Peyer's patch (tissue), 4 donors: ENCODE data around the gene ANK2.

Experiments used
- CTCF ChIP-seq, 6 experiments: fragments of 450-650 bp in 4 of 6; fragments of 200-600 bp in 2 of 6; sonication (generic) in 1 of 6; IDR thresholded peaks; one replicate each; pipeline ENCODE4 v1.5.1; 2017 to 2019; ENCODE audit warnings: antibody characterized with exemption in 6 of 6, mild to moderate bottlenecking in 3 of 6, moderate library complexity in 1 of 6
- POLR2A ChIP-seq, 2 donors: fragments of 450-650 bp; IDR thresholded peaks; one replicate each; pipeline ENCODE4 v1.5.1; 2017; ENCODE audit warnings: antibody characterized with exemption in 2 of 2, mild to moderate bottlenecking in 2 of 2, moderate library complexity in 2 of 2

DNA sequence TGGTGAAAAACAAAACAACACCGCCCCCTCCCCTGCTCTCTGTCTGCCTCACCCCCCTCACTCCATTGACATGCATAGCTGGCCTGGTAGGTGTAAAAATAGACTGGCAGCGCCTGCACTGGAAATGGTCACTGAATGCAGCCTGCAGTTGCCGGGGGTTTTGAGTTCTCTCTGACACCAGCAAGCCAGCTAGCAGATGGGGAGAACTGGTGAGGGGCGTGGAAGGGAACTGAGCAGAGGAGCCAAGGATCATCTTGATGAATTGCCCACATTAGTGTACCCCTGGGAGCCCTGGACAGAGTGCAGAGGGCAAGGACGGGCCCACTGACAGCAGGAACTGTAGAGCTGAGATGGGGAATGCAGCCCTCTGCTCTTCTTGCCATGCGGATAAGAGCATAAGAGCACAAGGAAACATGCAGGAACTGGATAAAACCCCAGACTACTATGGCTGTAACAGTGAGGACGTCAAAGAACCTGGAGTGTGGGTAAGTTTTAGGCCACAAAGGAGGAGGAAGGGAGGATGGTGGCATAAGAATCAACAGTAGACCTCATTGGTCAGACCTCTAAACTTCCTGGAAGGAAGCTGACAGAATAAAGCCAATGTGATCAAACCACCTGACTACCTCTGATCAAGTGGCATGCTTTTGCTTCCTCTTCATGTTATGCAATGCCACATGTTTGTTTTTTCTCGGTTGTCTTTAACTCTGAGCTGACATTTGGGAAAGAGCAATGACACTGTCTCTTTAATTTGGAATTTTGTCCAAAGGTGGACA is 96.3 kb downstream of the ANK2 start:
- TF ChIP-seq CTCF (IDR thresholded peaks at IDR 0.05): no peak
- TF ChIP-seq POLR2A (IDR thresholded peaks at IDR 0.05): no peak
